ENCODE measurements around the gene PLA2G2C.

DNA sequence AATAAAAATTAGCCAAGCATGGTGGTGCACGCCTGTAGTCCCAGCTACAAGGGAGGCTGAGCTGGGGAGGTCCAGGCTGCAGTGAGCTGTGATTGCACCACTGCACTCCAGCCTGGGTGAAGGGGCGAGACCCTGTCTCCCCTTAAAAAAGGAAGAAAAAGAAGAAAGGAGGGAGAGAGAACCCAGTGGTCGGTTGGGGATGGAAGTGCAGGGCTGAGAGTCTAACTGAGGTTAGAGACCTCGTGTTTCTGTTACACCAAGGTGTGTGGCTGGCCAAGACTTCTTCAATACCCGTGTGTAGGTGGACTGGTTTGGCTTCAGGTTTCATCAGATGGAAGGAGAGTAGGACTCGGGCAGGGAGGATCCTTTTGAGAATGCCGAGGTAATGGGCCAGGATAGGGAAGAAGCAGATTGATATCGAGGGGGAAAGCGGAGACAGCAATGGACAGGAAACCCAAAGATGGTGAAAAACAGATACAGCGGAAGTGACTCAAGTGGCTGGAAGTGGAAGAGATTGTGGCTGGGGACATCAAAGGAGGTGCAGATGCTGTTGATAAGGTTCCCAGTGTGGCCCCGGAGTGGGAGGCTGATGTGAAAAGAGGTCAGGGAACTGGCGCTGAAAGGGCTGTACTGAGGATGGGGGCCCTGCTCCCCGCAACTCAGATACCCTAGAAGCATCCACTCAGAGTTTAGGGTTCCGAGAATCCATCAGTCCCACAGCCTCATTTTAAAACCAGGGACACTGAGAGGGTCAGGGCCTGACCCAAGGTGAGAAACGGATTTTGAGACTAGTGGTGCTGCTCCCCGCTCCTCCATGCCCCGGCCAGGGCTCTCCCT lies 1.1 kb downstream of the PLA2G2C start:
- TF ChIP-seq, protein P1, sequence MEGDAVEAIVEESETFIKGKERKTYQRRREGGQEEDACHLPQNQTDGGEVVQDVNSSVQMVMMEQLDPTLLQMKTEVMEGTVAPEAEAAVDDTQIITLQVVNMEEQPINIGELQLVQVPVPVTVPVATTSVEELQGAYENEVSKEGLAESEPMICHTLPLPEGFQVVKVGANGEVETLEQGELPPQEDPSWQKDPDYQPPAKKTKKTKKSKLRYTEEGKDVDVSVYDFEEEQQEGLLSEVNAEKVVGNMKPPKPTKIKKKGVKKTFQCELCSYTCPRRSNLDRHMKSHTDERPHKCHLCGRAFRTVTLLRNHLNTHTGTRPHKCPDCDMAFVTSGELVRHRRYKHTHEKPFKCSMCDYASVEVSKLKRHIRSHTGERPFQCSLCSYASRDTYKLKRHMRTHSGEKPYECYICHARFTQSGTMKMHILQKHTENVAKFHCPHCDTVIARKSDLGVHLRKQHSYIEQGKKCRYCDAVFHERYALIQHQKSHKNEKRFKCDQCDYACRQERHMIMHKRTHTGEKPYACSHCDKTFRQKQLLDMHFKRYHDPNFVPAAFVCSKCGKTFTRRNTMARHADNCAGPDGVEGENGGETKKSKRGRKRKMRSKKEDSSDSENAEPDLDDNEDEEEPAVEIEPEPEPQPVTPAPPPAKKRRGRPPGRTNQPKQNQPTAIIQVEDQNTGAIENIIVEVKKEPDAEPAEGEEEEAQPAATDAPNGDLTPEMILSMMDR (IDR thresholded peaks at IDR 0.05; ENCODE audit: low read depth, low read length, missing input control) = no peak
- no peak for TF ChIP-seq SP1 (IDR thresholded peaks at IDR 0.05)
- no peak for TF ChIP-seq RAD21 (IDR thresholded peaks at IDR 0.05)
- TF ChIP-seq, protein P2, sequence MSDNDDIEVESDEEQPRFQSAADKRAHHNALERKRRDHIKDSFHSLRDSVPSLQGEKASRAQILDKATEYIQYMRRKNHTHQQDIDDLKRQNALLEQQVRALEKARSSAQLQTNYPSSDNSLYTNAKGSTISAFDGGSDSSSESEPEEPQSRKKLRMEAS (IDR thresholded peaks at IDR 0.05) = no peak
- no peak for TF ChIP-seq FOXA1 (IDR thresholded peaks at IDR 0.05)
- no peak for TF ChIP-seq HNF4G (IDR thresholded peaks at IDR 0.05)
- no peak for TF ChIP-seq GABPA (IDR thresholded peaks at IDR 0.05 in 1 of 2, conservative IDR thresholded peaks at IDR 0.05 in 1 of 2)
